ENCODE data around the gene PCDHA1. TPM values are rescaled to one million over a fixed set of nuclear protein-coding genes. Genes with fewer than 3 reads are reported as not detected.
"Not testable (repeated sequence)": the region's sequence is repeated elsewhere in the genome, so short reads cannot be mapped to it uniquely, and the experiment has no call there.

The PCDHA1 gene
- total RNA-seq, result not detected
- not detected for polyA plus RNA-seq
- long read RNA-seq, donor 1, result 0 reads
- long read RNA-seq, donor 2, result 0 reads

GRCh38 chr5:140785905-140786686, at the start of gene PCDHA1:
TSS of gene PCDHA1 (plus strand) at chr5:140786140.
- peaks cover 37% of the 10 kb centered on the region for H3K9me3 ChIP-seq (ENCODE audit: control insufficient read depth, low read length)
- 15 to 17% methylated on average over 29 of the region's 29 CpGs for WGBS, 2 donors
- H3K36me3 ChIP-seq (ENCODE audit: control insufficient read depth in 1 of 2, insufficient read depth in 2 of 2, low read length in 1 of 2), result no peaks in the 10 kb centered on the region
- ATAC-seq (ENCODE audit: low FRiP score), result no peak
- intact Hi-C loops (cut with DNase I), result no loop called here
- no peaks in the 10 kb centered on the region for H3K4me1 ChIP-seq (ENCODE audit: control insufficient read depth in 1 of 2, insufficient read depth in 2 of 2, low read length in 2 of 2)
- no peaks in the 10 kb centered on the region for H3K27me3 ChIP-seq (ENCODE audit: control insufficient read depth in 1 of 2, insufficient read depth in 2 of 2, low read length in 1 of 2)
- no peak for DNase-seq
- H3K4me3 ChIP-seq (ENCODE audit: low read length in 2 of 2), result no peak within 1 kb of the TSS
- H3K27ac ChIP-seq (ENCODE audit: low read depth in 1 of 2, low read length in 2 of 2), result no peak within 1 kb of the TSS

GRCh38 chr5:140737486-140737885, 48.5 kb upstream of the PCDHA1 start:
- Histone ChIP-seq H3K4me3 (ENCODE audit: low read length in 2 of 2) (no peak overlapping the region), H3K27ac (ENCODE audit: low read depth in 1 of 2, low read length in 2 of 2) (no peak overlapping the region), H3K36me3 (ENCODE audit: control insufficient read depth in 1 of 2, insufficient read depth in 2 of 2, low read length in 1 of 2) (no peaks in the 10 kb centered on the region), H3K4me1 (ENCODE audit: control insufficient read depth in 1 of 2, insufficient read depth in 2 of 2, low read length in 2 of 2) (no peaks in the 10 kb centered on the region), H3K9me3 (ENCODE audit: control insufficient read depth, low read length) (peaks cover 5% of the 10 kb centered on the region), H3K27me3 (ENCODE audit: control insufficient read depth in 1 of 2, insufficient read depth in 2 of 2, low read length in 1 of 2) (no peaks in the 10 kb centered on the region)
- ATAC-seq (ENCODE audit: low FRiP score) (no peak), DNase-seq (no peak)
- WGBS, 2 donors, result 76 to 80% methylated on average over 1 of the region's 1 CpG
- intact Hi-C loops (cut with DNase I), result loop anchor here in 1 of 2 donors (10.0 kb wide), 1 partner anchor 363 kb away; no protein-coding TSS in a partner anchor

GRCh38 chr5:140741967-140742366, 44.0 kb upstream of the PCDHA1 start:
- 56 to 64% methylated on average over 1 of the region's 1 CpG for WGBS, 2 donors
- Histone ChIP-seq H3K4me3 (ENCODE audit: low read length in 2 of 2) (no peak overlapping the region), H3K9me3 (ENCODE audit: control insufficient read depth, low read length) (peaks cover 5% of the 10 kb centered on the region), H3K36me3 (ENCODE audit: control insufficient read depth in 1 of 2, insufficient read depth in 2 of 2, low read length in 1 of 2) (no peaks in the 10 kb centered on the region), H3K4me1 (ENCODE audit: control insufficient read depth in 1 of 2, insufficient read depth in 2 of 2, low read length in 2 of 2) (no peaks in the 10 kb centered on the region), H3K27ac (ENCODE audit: low read depth in 1 of 2, low read length in 2 of 2) (no peak overlapping the region), H3K27me3 (ENCODE audit: control insufficient read depth in 1 of 2, insufficient read depth in 2 of 2, low read length in 1 of 2) (no peaks in the 10 kb centered on the region)
- DNase-seq (no peak), ATAC-seq (ENCODE audit: low FRiP score) (no peak)
- intact Hi-C loops (cut with DNase I), result no loop called here

GRCh38 chr5:140753561-140753960, 32.4 kb upstream of the PCDHA1 start:
- Histone ChIP-seq H3K27ac (ENCODE audit: low read depth in 1 of 2, low read length in 2 of 2) (no peak overlapping the region), H3K27me3 (ENCODE audit: control insufficient read depth in 1 of 2, insufficient read depth in 2 of 2, low read length in 1 of 2) (no peaks in the 10 kb centered on the region), H3K9me3 (ENCODE audit: control insufficient read depth, low read length) (peaks cover 9% of the 10 kb centered on the region), H3K36me3 (ENCODE audit: control insufficient read depth in 1 of 2, insufficient read depth in 2 of 2, low read length in 1 of 2) (no peaks in the 10 kb centered on the region), H3K4me1 (ENCODE audit: control insufficient read depth in 1 of 2, insufficient read depth in 2 of 2, low read length in 2 of 2) (no peaks in the 10 kb centered on the region), H3K4me3 (ENCODE audit: low read length in 2 of 2) (no peak overlapping the region)
- no peak for ATAC-seq (ENCODE audit: low FRiP score)
- DNase-seq, result no peak
- WGBS, 2 donors, result 66 to 81% methylated on average over 5 of the region's 5 CpGs
- intact Hi-C loops (cut with DNase I), result no loop called here

GRCh38 chr5:140764177-140764973, 21.6 kb upstream of the PCDHA1 start:
- no peak for DNase-seq
- Histone ChIP-seq H3K9me3 (ENCODE audit: control insufficient read depth, low read length) (peaks cover 17% of the 10 kb centered on the region), H3K4me3 (ENCODE audit: low read length in 2 of 2) (no peak overlapping the region), H3K36me3 (ENCODE audit: control insufficient read depth in 1 of 2, insufficient read depth in 2 of 2, low read length in 1 of 2) (no peaks in the 10 kb centered on the region), H3K27ac (ENCODE audit: low read depth in 1 of 2, low read length in 2 of 2) (no peak overlapping the region), H3K4me1 (ENCODE audit: control insufficient read depth in 1 of 2, insufficient read depth in 2 of 2, low read length in 2 of 2) (no peaks in the 10 kb centered on the region), H3K27me3 (ENCODE audit: control insufficient read depth in 1 of 2, insufficient read depth in 2 of 2, low read length in 1 of 2) (no peaks in the 10 kb centered on the region)
- intact Hi-C loops (cut with DNase I), result no loop called here
- no peak for ATAC-seq (ENCODE audit: low FRiP score)
- 90 to 96% methylated on average over 2 of the region's 2 CpGs for WGBS, 2 donors

GRCh38 chr5:140767444-140767843, 18.5 kb upstream of the PCDHA1 start:
- WGBS, 2 donors, result 80 to 86% methylated on average over 4 of the region's 4 CpGs
- H3K36me3 ChIP-seq (ENCODE audit: control insufficient read depth in 1 of 2, insufficient read depth in 2 of 2, low read length in 1 of 2), result no peaks in the 10 kb centered on the region
- peaks cover 11% of the 10 kb centered on the region for H3K9me3 ChIP-seq (ENCODE audit: control insufficient read depth, low read length)

GRCh38 chr5:140780512-140780911, 5.4 kb upstream of the PCDHA1 start:
- no peak for ATAC-seq (ENCODE audit: low FRiP score)
- DNase-seq, result no peak
- intact Hi-C loops (cut with DNase I), result no loop called here
- Histone ChIP-seq H3K36me3 (ENCODE audit: control insufficient read depth in 1 of 2, insufficient read depth in 2 of 2, low read length in 1 of 2) (no peaks in the 10 kb centered on the region), H3K4me1 (ENCODE audit: control insufficient read depth in 1 of 2, insufficient read depth in 2 of 2, low read length in 2 of 2) (no peaks in the 10 kb centered on the region), H3K27ac (ENCODE audit: low read depth in 1 of 2, low read length in 2 of 2) (no peak overlapping the region), H3K9me3 (ENCODE audit: control insufficient read depth, low read length) (peaks cover 23% of the 10 kb centered on the region), H3K27me3 (ENCODE audit: control insufficient read depth in 1 of 2, insufficient read depth in 2 of 2, low read length in 1 of 2) (no peaks in the 10 kb centered on the region), H3K4me3 (ENCODE audit: low read length in 2 of 2) (no peak overlapping the region)
- 82 to 83% methylated on average over 1 of the region's 1 CpG for WGBS, 2 donors

More at GRCh38 chr5:140767444-140767843, 18.5 kb upstream of the PCDHA1 start:
- no peak for DNase-seq
- Histone ChIP-seq H3K4me1 (ENCODE audit: control insufficient read depth in 1 of 2, insufficient read depth in 2 of 2, low read length in 2 of 2) (no peaks in the 10 kb centered on the region), H3K27ac (ENCODE audit: low read depth in 1 of 2, low read length in 2 of 2) (no peak overlapping the region), H3K27me3 (ENCODE audit: control insufficient read depth in 1 of 2, insufficient read depth in 2 of 2, low read length in 1 of 2) (no peaks in the 10 kb centered on the region), H3K4me3 (ENCODE audit: low read length in 2 of 2) (no peak overlapping the region)
- intact Hi-C loops (cut with DNase I), result no loop called here
- no peak for ATAC-seq (ENCODE audit: low FRiP score)

- H3K27me3 ChIP-seq (ENCODE audit: control insufficient read depth in 1 of 2, insufficient read depth in 2 of 2, low read length in 1 of 2); H3K4me1 ChIP-seq (ENCODE audit: control insufficient read depth in 1 of 2, insufficient read depth in 2 of 2, low read length in 2 of 2); intact Hi-C loops (cut with DNase I); H3K4me3 ChIP-seq (ENCODE audit: low read length in 2 of 2); H3K36me3 ChIP-seq (ENCODE audit: control insufficient read depth in 1 of 2, insufficient read depth in 2 of 2, low read length in 1 of 2); H3K27ac ChIP-seq (ENCODE audit: low read depth in 1 of 2, low read length in 2 of 2); ATAC-seq (ENCODE audit: low FRiP score): not testable (repeated sequence)
- peaks cover 31% of the 10 kb centered on the region for H3K9me3 ChIP-seq (ENCODE audit: control insufficient read depth, low read length)
- peak in 1 of 2 donors; percentile 73 for DNase-seq
- WGBS, 2 donors, result 30% methylated on average over 44 of the region's 44 CpGs
These were observed 1.5 kb downstream of the PCDHA1 start for GRCh38 chr5:140787422-140787821.
